DOHH2 (cell line): ENCODE measurements around the gene GNAS-AS1.

ENCODE experiments used
- H3F3A ChIP-seq: fragments of 200-600 bp; sonication (generic), shearing (Covaris generic); 2 replicates; pipeline ENCODE4 v1.6.0; 2016; ENCODE audit warnings: antibody characterized with exemption, mild to moderate bottlenecking; ENCODE audit not compliant: control insufficient read depth, insufficient read depth
- H3K27ac ChIP-seq: fragments of 200-600 bp; sonication (generic); 2 replicates; pipeline ENCODE4 v1.5.1; 2014; ENCODE audit warnings: low read depth, mild to moderate bottlenecking, low read length, moderate library complexity
- H3K27me3 ChIP-seq: fragments of 200-600 bp; sonication (generic); 2 replicates; pipeline ENCODE4 v1.6.1; 2014; ENCODE audit warnings: mild to moderate bottlenecking, low read length, mixed read lengths; ENCODE audit not compliant: control insufficient read depth
- H3K36me3 ChIP-seq: fragments of 200-600 bp; sonication (generic); 2 replicates; pipeline ENCODE4 v1.6.1; 2014; ENCODE audit warnings: mild to moderate bottlenecking, low read length, moderate library complexity, mixed read lengths; ENCODE audit not compliant: control insufficient read depth
- H3K4me1 ChIP-seq: fragments of 200-600 bp; sonication (generic); 2 replicates; pipeline ENCODE4 v1.6.1; 2014; ENCODE audit warnings: mild to moderate bottlenecking, low read length, mixed read lengths; ENCODE audit not compliant: control insufficient read depth
- H3K4me2 ChIP-seq: fragments of 200-600 bp; sonication (generic); 2 replicates; pipeline ENCODE4 v1.6.0; 2014; ENCODE audit warnings: mild to moderate bottlenecking, low read length, moderate library complexity
- H3K4me3 ChIP-seq: fragments of 200-600 bp; sonication (generic); 2 replicates; pipeline ENCODE4 v1.5.1; 2014; ENCODE audit warnings: mild to moderate bottlenecking, low read length, mixed read lengths
- H3K79me2 ChIP-seq: fragments of 200-600 bp; sonication (generic); 2 replicates; pipeline ENCODE4 v1.6.1; 2014; ENCODE audit warnings: mild to moderate bottlenecking, low read length, mixed read lengths; ENCODE audit not compliant: control insufficient read depth
- H3K9me2 ChIP-seq: fragments of 200-600 bp; sonication (generic); replicated peaks from 2 replicates; pipeline ENCODE4 v1.6.1; 2014; ENCODE audit warnings: mild to moderate bottlenecking, low read length, mixed read lengths; ENCODE audit not compliant: control insufficient read depth
- H3K9me3 ChIP-seq: fragments of 200-600 bp; sonication (generic); 2 replicates; pipeline ENCODE4 v1.6.1; 2014; ENCODE audit warnings: antibody characterized with exemption, low read length, mixed read lengths; ENCODE audit not compliant: control insufficient read depth, insufficient read depth
- H4K20me1 ChIP-seq: fragments of 200-600 bp; sonication (generic); 2 replicates; pipeline ENCODE4 v1.6.0; 2014; ENCODE audit warnings: low read depth, mild to moderate bottlenecking, antibody characterized with exemption, low read length, moderate library complexity; ENCODE audit not compliant: control insufficient read depth, insufficient read depth
- EZH2phosphoT487 ChIP-seq: fragments of 200-600 bp; sonication (generic); IDR thresholded peaks from 2 replicates; pipeline ENCODE4 v1.6.1; 2017; ENCODE audit warnings: borderline replicate concordance, mild to moderate bottlenecking, antibody characterized with exemption, low read length, moderate library complexity, mixed read lengths
- TF ChIP-seq, protein P1 (sequence below): fragments of 200-600 bp; sonication (generic); IDR thresholded peaks from one replicate; pipeline ENCODE4 v1.5.1; 2014; ENCODE audit warnings: antibody characterized with exemption, mild to moderate bottlenecking, low read depth, low read length; ENCODE audit not compliant: poor library complexity, severe bottlenecking

GNAS-AS1 gene

DNA sequence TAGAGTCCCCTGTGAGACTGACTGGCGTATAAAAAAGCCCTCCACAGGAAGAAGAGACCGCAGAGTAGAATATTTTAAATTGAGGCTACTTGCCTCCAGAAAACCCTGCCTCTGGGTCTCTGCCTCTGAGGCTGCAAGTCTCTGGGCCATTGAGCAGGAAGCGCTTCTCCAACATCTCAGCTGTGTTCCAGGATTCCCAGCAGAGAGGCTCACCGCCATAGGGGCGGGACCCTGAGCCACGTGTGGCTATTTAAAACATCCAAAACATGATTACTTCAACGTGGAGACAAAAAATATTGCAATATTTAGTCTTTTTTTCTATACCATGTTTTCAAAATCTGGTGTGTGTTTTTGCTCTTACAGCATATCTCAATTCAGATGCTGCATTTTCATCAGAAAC lies 59.4 kb downstream of the GNAS-AS1 start:
- Histone ChIP-seq H3K27ac (no peak overlapping the region), H4K20me1 (no peaks in the 10 kb centered on the region), H3K27me3 (peaks cover 5% of the 10 kb centered on the region; the same call in 1 of the 2 replicates), H3K36me3 (no peaks in the 10 kb centered on the region), H3K9me3 (no peaks in the 10 kb centered on the region), H3K9me2 (no peaks in the 10 kb centered on the region), H3K4me2 (no peak overlapping the region), H3K4me1 (no peaks in the 10 kb centered on the region), H3K4me3 (no peak overlapping the region), H3F3A (no peaks in the 10 kb centered on the region), H3K79me2 (no peaks in the 10 kb centered on the region)
- TF ChIP-seq, protein P1, sequence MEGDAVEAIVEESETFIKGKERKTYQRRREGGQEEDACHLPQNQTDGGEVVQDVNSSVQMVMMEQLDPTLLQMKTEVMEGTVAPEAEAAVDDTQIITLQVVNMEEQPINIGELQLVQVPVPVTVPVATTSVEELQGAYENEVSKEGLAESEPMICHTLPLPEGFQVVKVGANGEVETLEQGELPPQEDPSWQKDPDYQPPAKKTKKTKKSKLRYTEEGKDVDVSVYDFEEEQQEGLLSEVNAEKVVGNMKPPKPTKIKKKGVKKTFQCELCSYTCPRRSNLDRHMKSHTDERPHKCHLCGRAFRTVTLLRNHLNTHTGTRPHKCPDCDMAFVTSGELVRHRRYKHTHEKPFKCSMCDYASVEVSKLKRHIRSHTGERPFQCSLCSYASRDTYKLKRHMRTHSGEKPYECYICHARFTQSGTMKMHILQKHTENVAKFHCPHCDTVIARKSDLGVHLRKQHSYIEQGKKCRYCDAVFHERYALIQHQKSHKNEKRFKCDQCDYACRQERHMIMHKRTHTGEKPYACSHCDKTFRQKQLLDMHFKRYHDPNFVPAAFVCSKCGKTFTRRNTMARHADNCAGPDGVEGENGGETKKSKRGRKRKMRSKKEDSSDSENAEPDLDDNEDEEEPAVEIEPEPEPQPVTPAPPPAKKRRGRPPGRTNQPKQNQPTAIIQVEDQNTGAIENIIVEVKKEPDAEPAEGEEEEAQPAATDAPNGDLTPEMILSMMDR: no peak
- no peak for TF ChIP-seq EZH2phosphoT487

GRCh38 chr20:58790454-58790853 lies 60.2 kb downstream of the GNAS-AS1 start:
- no peaks in the 10 kb centered on the region for H3K9me3 ChIP-seq
- no peaks in the 10 kb centered on the region for H3K79me2 ChIP-seq
- TF ChIP-seq, protein P1: no peak
- TF ChIP-seq EZH2phosphoT487: no peak
- H3K9me2 ChIP-seq: no peaks in the 10 kb centered on the region
- H3K4me2 ChIP-seq: no peak overlapping the region
- no peaks in the 10 kb centered on the region for H4K20me1 ChIP-seq
- peaks cover 5% of the 10 kb centered on the region; the same call in 1 of the 2 replicates for H3K27me3 ChIP-seq
- no peaks in the 10 kb centered on the region for H3K36me3 ChIP-seq
- H3K27ac ChIP-seq: no peak overlapping the region
- H3F3A ChIP-seq: no peaks in the 10 kb centered on the region
- no peaks in the 10 kb centered on the region for H3K4me1 ChIP-seq
- no peak overlapping the region for H3K4me3 ChIP-seq

DNA sequence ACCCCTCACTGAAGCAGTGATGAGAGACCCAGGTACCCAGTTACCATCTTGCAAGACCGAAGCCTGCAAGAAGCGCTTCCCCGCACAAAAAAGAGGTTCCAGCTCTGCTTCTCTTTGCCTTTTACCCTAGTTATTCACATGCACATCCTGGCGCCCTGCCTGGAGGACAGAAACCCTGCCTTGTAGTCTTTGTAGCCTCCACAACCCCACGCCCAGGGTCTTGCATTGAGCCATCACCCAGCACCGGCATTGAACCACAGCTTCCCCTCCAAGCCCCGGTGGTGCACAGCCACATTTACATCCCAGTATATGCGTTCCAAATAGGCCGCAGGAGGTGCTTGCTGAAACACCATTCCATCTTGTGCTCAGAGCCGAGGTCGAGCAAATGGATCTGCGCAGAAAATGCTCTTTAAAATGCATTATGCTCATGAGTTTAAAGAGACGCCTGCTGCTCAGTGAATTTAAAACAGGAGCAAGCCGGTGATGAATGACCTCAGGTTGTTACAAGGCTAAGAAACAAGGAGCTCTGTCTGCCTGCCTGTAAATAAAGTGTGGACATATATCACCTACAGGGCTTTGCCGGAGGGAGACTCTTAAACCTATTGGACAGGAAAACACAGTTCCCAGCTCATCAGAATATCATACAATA lies 61.7 kb downstream of the GNAS-AS1 start:
- no peak overlapping the region for H3K4me3 ChIP-seq
- H3K27me3 ChIP-seq: peaks cover 5% of the 10 kb centered on the region
- H3K9me2 ChIP-seq: no peaks in the 10 kb centered on the region
- TF ChIP-seq EZH2phosphoT487: no peak
- TF ChIP-seq, protein P1: no peak
- H3K36me3 ChIP-seq: no peaks in the 10 kb centered on the region
- H3K9me3 ChIP-seq: no peaks in the 10 kb centered on the region
- H3K4me1 ChIP-seq: no peaks in the 10 kb centered on the region
- no peaks in the 10 kb centered on the region for H3F3A ChIP-seq
- no peak overlapping the region for H3K27ac ChIP-seq
- no peaks in the 10 kb centered on the region for H4K20me1 ChIP-seq
- H3K4me2 ChIP-seq: no peak overlapping the region
- H3K79me2 ChIP-seq: no peaks in the 10 kb centered on the region
